K562 (cell line): ENCODE measurements around the gene ARHGEF12.

Source experiments
- POLR2A ChIP-seq: fragments of 450-650 bp; conservative IDR thresholded peaks from 2 replicates; pipeline ENCODE4 v1.6.1; 2016
- SIX5 ChIP-seq, 2 experiments: IDR thresholded peaks; 2 replicates each; pipeline ENCODE4 v1.6.1; 2011; ENCODE audit warnings: low read length in 2 of 2, borderline replicate concordance in 1 of 2, low read depth in 1 of 2, mild to moderate bottlenecking in 1 of 2, moderate library complexity in 1 of 2; ENCODE audit not compliant: insufficient read depth in 1 of 2
- ZNF766 ChIP-seq: fragments of 200-800 bp; sonication (Bioruptor generic); conservative IDR thresholded peaks from 2 replicates; pipeline ENCODE4 v1.6.1; 2016; ENCODE audit warnings: missing genetic modification characterization, missing compliant biosample characterization

DNA sequence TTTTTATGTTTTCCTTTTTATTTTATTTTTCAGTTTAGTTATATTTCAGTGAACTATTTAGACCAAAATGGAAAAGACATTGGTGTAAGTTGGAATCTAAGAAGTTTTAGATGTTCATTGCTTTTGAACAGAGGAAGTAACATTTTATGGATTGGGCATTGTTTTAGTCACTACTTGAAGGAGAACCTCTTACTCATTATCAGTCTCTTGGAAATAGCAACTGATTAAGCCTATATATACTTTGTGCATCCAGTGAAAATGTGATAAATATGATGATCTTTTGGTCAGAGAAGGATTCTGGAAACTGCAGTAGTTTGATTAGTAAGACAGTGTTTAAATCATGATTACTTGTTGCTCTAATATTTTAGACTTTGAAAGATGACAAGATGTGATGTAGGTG lies 14.4 kb downstream of the ARHGEF12 start:
- no peak for TF ChIP-seq POLR2A
- TF ChIP-seq ZNF766 (CRISPR knock-in tag): no peak
- TF ChIP-seq SIX5 (IDR thresholded peaks at IDR 0.05; ENCODE audit: borderline replicate concordance in 1 of 2, insufficient read depth in 1 of 2, low read depth in 1 of 2, low read length in 2 of 2): no peak
